Measurements from ENCODE around the gene ZNF584. TPM values are rescaled to one million over a fixed set of nuclear protein-coding genes. Genes with fewer than 3 reads are reported as not detected.

ZNF584 gene
- 9.0 and 18.3 TPM in 2 replicates for total RNA-seq

DNA sequence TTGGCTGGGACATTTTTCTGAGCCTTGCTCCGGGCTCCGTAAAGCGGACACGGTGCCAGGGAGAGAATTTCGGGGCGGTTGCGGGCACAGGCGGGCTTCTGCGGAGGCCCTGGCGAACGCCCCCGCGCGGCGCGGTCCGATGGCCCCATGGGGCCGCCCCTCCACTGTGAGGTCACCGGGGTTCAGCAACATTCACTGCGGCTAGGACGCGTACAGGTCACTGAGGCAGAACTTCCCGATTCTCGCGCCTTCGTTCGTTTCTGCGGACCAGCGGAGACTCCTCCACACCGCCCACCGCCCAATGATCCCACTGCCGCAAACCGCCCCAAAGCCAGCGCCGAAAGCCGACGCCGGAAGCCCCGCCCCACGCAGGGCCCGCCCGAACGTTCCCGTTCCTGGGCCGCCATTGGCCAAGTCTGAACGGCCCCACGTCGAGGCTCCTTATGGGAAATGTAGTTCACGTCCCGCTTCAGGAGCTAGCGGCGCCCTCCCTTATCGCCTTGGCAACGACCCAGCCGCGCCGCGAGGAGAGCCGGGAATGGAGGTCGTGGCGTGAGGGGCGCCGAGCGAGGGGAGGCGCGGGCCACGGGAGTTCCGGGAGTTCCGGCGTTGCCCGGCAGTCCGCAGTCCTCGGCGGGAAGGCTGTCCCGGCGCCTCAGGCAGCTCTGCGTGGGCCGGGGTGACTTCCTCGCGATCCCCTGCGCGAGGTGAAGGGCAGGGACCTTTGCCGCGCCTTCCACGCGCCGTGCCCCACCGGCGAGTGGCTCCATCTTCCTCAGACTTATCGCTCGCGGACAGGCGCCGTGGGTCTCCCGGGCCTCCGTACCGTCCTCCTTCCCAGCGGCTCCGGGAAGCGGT lies at the start of gene ZNF584:
Gene ZNF584, plus strand, starts transcription at position 498 of the 858 bp plus-strand sequence. CDS start 499 bp downstream, outside the sequence.

DNA sequence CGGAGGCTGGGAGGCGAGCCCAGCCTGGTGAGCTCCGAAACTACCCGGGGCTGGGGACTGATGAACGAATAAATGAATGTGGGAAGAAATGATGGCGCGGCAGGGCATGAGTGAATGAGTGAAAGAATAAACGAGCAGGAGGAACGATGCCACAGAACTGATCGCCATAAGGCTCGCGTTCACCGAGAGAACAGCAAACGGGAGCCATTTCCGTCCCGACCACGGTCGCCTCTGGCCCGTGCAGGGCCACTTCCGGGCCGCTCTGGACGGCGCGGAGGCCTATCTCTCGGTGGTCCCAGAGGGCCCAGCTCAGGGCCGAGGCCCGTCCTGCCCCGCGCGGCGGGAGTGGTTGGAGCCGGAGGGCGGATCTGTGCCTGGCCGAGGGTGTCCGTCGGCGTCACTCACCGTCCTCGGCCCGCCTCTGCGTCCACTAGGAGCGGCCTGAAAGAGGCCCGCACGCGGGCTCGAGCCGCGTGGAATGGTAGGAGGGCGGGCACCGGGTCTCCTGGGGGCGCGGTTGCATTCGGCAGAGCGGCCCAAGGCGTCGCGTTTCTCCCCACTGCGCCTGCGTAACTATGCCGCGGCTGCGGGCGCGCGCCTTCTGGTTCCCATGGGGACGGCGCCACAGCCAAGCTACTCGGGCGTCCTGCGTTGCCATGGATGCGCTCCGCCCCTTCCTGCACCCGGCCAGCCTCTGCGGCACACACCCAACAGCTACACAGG lies 46.0 kb upstream of the ZNF584 start, which contains the start of gene ZNF497:
Gene ZNF497, minus strand, starts transcription at position 480 of the 723 bp plus-strand sequence. CDS start 5,116 bp downstream, outside the sequence.

DNA sequence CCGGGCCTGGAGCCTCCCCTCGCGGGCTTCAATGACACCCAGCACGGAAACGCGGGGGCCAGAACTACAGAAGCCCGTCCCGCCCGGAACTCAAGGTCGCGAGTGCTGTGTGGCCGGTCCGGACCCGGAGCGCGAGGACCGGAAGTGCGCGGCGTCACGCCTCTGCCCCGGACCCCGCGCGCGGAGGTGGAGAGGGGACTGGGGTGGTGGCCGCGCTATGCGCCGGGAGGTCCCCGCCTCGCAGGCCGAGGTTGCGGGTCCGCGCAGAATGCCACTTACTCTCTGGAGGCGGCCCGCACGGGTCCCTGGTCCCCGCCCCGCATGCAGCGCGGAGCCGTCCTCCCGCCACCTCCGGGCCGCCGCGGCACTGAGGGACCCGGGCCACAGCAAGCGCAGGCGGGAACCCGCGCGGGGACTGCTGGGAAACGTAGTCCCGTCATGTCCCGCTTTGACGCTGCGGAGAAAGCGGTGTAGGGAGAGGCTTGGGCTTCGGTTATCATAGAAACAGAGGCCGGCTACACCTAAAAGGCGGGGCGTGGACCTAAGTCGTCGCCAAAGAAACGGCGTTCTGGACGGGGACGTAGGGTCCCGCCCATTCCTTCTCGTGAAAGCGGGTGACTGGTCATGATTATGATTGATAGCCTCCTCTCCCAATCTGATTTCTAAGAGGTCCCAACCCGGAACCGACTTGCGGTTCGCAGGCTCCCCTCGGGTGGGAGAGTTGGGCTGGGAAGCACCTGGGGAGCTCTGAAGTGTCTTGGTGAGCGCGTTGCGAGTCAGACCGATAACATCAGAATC lies 27.6 kb upstream of the ZNF584 start, which contains the start of gene ZNF837:
Gene ZNF837, minus strand, starts transcription at position 369 of the 798 bp plus-strand sequence. CDS start 11,698 bp downstream, outside the sequence.

DNA sequence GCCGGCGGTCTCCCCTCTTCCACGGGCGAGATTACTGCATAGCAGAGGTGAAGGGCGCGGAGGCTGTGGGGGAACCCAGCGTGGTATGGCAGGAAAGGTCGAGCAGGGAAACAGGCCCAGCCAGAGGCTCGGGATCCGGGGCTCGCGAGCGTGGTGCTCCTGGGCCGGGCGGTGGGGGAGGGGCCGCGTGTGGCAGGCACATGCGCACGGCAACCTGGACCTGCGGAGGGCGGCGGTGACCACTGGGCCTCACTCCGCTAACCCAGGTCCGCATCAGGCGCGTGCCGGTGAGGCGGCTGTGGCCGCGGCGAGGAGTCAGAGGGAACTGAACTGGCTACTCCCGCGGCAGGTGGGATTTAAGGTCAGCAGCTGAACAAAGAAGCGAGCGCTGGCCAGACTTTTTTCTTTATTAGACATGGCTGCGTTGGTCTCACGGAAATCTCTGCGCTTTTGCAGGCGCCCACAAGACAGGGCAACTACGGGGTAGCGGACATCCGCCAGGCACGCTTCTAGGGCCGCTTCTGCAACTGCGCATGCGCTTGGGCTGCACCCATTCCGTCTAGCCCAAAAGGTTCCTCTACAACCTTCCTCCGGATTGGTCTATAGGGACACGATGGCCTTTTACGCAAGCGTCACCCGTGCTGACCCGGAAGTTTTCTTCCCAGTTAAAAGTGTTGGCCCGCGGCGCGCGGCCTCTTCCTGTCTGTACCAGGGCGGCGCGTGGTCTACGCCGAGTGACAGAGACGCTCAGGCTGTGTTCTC lies 21.7 kb upstream of the ZNF584 start, which contains the start of gene RPS5:
Gene RPS5, plus strand, starts transcription at position 694 of the 762 bp plus-strand sequence. CDS start 869 bp downstream, outside the sequence.

DNA sequence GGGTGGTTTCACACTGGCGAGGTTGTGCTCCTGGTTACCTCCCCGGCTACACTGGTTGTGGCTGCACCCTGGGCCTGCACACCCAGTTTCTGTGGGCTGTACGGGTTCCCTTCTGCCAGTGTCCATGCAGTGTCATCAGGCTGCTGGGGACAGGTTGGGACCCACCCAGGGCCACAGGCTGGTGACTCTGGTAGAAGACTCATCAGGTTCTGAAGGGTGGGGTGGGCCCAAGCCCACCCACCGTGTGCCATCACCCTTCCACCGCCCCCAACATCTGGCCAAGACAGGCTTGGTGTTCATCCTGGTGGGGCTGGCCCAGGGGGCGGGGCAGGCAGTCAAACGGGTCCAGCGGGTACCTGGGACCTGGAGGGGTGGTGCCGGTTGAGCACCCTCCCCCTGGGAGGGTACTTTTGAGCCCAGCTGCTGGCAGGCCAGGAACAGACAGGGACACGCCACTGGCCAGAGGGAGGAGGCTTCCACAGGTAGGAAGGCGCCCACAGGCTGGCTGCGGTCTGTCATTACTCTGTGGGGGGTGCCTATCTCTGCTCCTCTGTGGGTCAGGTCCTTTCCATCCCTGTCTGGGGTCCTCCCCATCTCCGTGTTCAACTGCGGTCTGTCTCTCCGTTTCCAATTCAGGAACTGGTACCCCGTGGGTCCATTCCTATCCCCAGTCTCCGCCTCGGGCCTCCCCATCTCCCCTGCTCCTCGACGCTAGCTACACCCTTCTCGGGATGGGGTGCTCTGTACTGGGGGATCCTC lies 13.1 kb upstream of the ZNF584 start, which contains the start of gene RNF225:
Gene RNF225, plus strand, starts transcription at position 437 of the 759 bp plus-strand sequence. CDS start 434 bp downstream, outside the sequence.

DNA sequence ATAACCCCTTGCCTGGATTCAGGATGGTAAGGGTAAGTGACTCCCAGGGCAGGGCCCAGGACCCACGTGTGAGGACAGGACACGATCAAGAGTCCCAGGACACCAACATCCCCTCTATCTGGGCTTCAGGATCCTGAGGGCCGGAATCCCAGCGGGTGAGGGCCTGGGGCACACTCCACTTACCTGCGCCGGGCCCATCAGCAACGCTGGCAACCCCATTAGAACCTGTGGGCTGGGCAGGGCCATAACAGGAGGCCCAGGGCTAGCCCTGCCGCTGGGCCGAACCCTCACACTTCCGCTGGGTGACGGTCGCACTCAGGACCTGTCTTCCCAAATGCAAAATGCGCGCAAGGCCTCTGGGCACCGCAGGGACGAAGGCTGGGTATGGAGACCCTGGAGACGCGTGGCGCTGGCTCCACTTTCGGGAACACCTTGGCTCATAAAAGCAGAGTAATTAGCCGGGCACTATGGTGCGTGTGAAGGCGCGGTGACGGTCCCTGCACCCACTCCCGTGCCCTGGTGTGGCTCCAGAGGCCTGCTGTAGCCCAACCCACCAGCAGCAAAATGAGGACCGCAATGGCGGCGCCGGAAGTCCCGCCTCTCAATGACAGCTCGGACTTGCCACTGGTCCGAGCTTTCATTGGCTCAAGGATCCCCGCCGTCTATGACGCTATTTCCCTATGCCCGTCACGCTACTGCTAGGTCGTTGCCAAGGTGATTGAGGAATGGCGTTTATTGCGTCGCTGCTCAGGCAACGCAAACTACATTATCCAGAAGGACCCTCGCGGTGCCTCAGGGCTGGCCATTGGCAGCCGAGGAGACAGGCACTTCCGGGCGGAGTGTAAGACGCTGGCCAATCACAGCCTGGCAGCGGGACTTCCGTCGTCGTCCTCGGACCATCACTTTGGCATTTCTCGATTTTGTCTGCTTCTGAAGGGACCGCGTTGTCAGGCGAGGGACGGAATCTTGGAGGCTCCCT lies 31.4 kb downstream of the ZNF584 start, which contains the start of gene ZNF132:
Gene ZNF132, minus strand, starts transcription at position 578 of the 979 bp plus-strand sequence. Its CDS starts 332 bp downstream, at position 246.

DNA sequence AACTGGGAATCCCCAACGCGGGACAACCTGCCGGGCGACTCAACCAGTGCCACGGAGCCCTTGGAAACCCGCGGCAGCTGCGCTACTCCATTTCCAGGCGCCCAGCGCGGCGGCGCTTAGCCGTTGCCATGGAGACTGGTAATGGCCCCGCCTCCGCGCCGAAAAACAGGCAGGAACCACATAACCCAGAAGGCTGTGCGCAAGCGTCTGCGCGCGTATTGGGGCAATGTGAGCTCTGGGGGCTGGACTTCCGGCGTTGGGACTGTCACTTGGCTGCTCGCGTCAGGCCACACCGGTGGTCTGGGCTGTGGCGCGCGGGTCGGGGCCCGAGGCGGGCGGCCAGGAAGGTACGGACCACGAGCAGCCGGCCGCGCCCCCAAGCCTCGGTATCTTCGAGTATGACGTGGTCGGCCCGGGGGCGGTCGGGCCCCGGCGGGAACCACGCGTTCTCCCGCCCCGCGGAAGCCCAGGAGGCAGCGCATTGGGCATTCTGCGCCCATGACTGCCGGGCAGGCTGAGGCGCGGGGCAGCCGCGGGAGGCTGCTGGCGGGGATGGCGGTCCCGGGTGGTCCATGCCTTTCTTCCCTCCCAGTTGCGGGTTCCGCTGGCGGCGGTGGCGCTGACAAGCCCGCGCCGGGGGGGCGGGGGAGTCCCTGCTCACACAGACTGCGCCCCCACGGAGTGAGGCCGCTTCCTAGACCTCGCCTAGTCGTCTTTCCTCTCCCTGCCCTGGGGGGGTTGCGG lies 43.1 kb downstream of the ZNF584 start, which contains the start of gene ZNF324B:
Gene ZNF324B, plus strand, starts transcription at position 265 of the 744 bp plus-strand sequence. CDS start 2,080 bp downstream, outside the sequence.

DNA sequence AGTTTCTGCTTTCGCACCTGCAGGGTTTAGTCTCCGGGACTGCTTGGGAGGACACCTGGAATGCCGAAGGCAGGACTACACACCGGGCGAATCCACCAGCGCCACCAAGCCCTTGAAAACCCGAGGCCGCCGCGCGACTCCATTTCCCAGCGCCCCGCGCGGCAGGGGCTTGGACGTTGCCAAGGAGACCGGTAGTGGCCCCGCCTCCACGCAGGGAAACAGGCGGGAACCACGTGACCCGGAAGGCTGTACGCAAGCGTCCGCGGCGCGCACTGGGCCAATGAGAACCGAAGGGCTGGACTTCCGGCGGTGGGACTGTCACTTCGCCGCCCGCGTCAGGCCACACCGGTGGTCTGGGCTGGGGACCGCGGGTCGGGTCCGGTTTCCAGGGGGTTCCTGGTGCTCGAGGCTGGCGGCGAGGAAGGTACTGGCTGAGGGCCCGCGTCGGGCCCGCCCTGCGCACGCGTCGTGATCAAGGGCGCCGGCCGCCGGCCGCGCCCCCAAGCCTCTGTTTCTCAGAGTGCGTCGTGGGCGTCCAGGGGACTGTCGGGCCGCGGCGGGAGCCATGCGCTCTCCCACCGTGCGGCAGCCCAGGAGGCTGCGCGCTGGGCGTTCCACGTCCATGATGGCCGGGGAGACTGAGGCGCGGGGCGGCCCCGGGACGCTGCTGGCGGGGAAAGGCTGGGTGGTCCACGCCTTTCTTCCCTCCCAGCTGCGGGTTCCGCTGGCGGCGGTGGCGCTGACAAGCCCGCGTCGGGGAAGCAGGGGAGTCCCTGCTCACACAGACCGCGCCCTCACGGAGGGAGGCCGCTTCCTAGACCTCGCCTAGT lies 58.5 kb downstream of the ZNF584 start, which contains the start of gene ZNF324:
Gene ZNF324, plus strand, starts transcription at position 321 of the 830 bp plus-strand sequence. CDS start 2,106 bp downstream, outside the sequence.

Other genes with a start within 250 kb of the ZNF584 start
- 14.6 and 18.6 TPM in 2 replicates for gene ZNF274, start 225.6 kb upstream of the ZNF584 start, total RNA-seq
- gene ZNF544, start 179.7 kb upstream of the ZNF584 start, total RNA-seq, result 21.0 and 23.2 TPM in 2 replicates
- 4.3 and 6.6 TPM in 2 replicates for gene ZNF8, start 129.7 kb upstream of the ZNF584 start, total RNA-seq
- gene ERVK3-1, start 103.3 kb upstream of the ZNF584 start, total RNA-seq, result 34.7 and 40.5 TPM in 2 replicates
- 1.9 and 2.0 TPM in 2 replicates for gene ZSCAN22, start 81.7 kb upstream of the ZNF584 start, total RNA-seq
- 16.1 and 31.5 TPM in 2 replicates for gene A1BG, start 55.2 kb upstream of the ZNF584 start, total RNA-seq
- 0.17 and 0.47 TPM in 2 replicates for gene ZNF497, start 45.9 kb upstream of the ZNF584 start, total RNA-seq
- 3.3 and 7.1 TPM in 2 replicates for gene ZNF837, start 27.6 kb upstream of the ZNF584 start, total RNA-seq
- gene RPS5, start 21.4 kb upstream of the ZNF584 start, total RNA-seq, result 2,866 and 3,935 TPM in 2 replicates
- 0.09 TPM in 1 of 2 replicates, not detected in the other for gene RNF225, start 13.0 kb upstream of the ZNF584 start, total RNA-seq
- 3.8 and 4.4 TPM in 2 replicates for gene ZNF132, start 31.5 kb downstream of the ZNF584 start, total RNA-seq
- 6.2 and 7.1 TPM in 2 replicates for gene ZNF324B, start 43.0 kb downstream of the ZNF584 start, total RNA-seq
- 9.4 and 10.4 TPM in 2 replicates for gene ZNF324, start 58.4 kb downstream of the ZNF584 start, total RNA-seq
- gene ZNF446, start 67.7 kb downstream of the ZNF584 start, total RNA-seq, result 14.0 and 15.7 TPM in 2 replicates
- 2.8 and 3.0 TPM in 2 replicates for gene SLC27A5, start 103.3 kb downstream of the ZNF584 start, total RNA-seq
- 15.2 and 15.5 TPM in 2 replicates for gene ZBTB45, start 111.2 kb downstream of the ZNF584 start, total RNA-seq
- 231 and 262 TPM in 2 replicates for gene TRIM28, start 135.4 kb downstream of the ZNF584 start, total RNA-seq
- gene CHMP2A, start 146.5 kb downstream of the ZNF584 start, total RNA-seq, result 106 and 140 TPM in 2 replicates
- gene UBE2M, start 150.0 kb downstream of the ZNF584 start, total RNA-seq, result 22.0 and 27.4 TPM in 2 replicates
- gene MZF1, start 164.7 kb downstream of the ZNF584 start, total RNA-seq, result 11.6 and 18.3 TPM in 2 replicates